Kidney epithelial cell (primary cell): ENCODE measurements around the gene RNF150. TPM values are rescaled to one million over a fixed set of nuclear protein-coding genes. Genes with fewer than 3 reads are reported as not detected.

Experiments used
- DNase-seq: peaks from one replicate; pipeline ENCODE4 v3.0.0-alpha.2; 2010; ENCODE audit warnings: low read depth
- H3K27me3 ChIP-seq: 2 replicates; pipeline ENCODE4 v1.6.0; 2011; ENCODE audit warnings: low read length; ENCODE audit not compliant: control insufficient read depth, insufficient read depth
- H3K36me3 ChIP-seq: 2 replicates; pipeline ENCODE4 v1.5.1; 2011; ENCODE audit warnings: low read length; ENCODE audit not compliant: control insufficient read depth, insufficient read depth
- H3K4me3 ChIP-seq: 2 replicates; pipeline ENCODE4 v1.5.1; 2011; ENCODE audit warnings: low read depth, mild to moderate bottlenecking, control low read depth, low read length
- CTCF ChIP-seq: IDR thresholded peaks from 2 replicates; pipeline ENCODE4 v1.5.1; 2011; ENCODE audit warnings: mild to moderate bottlenecking, moderate library complexity, low read length, control low read depth, inconsistent platforms; ENCODE audit not compliant: insufficient read depth, poor library complexity, severe bottlenecking
- total RNA-seq: library from RNA; depleted of rRNA; stranded (reverse); fragments of >200 nt; gene quantifications from 2 replicates; pipeline ENCODE4 v1.2.3, GENCODE V29; 2015

The RNF150 gene
- total RNA-seq, 1 donor from 2014 or later, result 5.4 TPM

GRCh38 chr4:140943486-140944198 lies 189.6 kb downstream of the RNF150 start:
- Histone ChIP-seq H3K36me3 (no peaks in the 10 kb centered on the region), H3K27me3 (no peaks in the 10 kb centered on the region), H3K4me3 (no peak overlapping the region)
- TF ChIP-seq CTCF, result no peak
- no peak for DNase-seq

GRCh38 chr4:140940589-140940988 lies 192.7 kb downstream of the RNF150 start:
- H3K4me3 ChIP-seq, result no peak overlapping the region
- TF ChIP-seq CTCF, result no peak

GRCh38 chr4:140937866-140938265 lies 195.4 kb downstream of the RNF150 start:
- Histone ChIP-seq H3K27me3 (no peaks in the 10 kb centered on the region), H3K36me3 (no peaks in the 10 kb centered on the region), H3K4me3 (no peak overlapping the region)
- no peak for DNase-seq
- no peak for TF ChIP-seq CTCF

More at GRCh38 chr4:140940589-140940988, 192.7 kb downstream of the RNF150 start:
- no peaks in the 10 kb centered on the region for H3K36me3 ChIP-seq
- no peaks in the 10 kb centered on the region for H3K27me3 ChIP-seq
- DNase-seq, result no peak

- no peaks in the 10 kb centered on the region for H3K27me3 ChIP-seq
- TF ChIP-seq CTCF, result no peak
- no peaks in the 10 kb centered on the region for H3K36me3 ChIP-seq
- H3K4me3 ChIP-seq, result no peak overlapping the region
- DNase-seq, result no peak
These were observed 198.0 kb downstream of the RNF150 start for GRCh38 chr4:140935254-140935653.

GRCh38 chr4:140932501-140933045 lies 200.7 kb downstream of the RNF150 start:
- Histone ChIP-seq H3K27me3 (no peaks in the 10 kb centered on the region), H3K4me3 (no peak overlapping the region), H3K36me3 (no peaks in the 10 kb centered on the region)
- no peak for TF ChIP-seq CTCF
- DNase-seq, result no peak

- DNase-seq, result no peak
- no peak for TF ChIP-seq CTCF
- H3K36me3 ChIP-seq, result no peaks in the 10 kb centered on the region
- H3K27me3 ChIP-seq, result no peaks in the 10 kb centered on the region
- H3K4me3 ChIP-seq, result no peak overlapping the region
These were observed 201.4 kb downstream of the RNF150 start for GRCh38 chr4:140931911-140932310.
